ENCODE data around the gene PLP2. TPM values are rescaled to one million over a fixed set of nuclear protein-coding genes. Genes with fewer than 3 reads are reported as not detected.

PLP2 gene
- total RNA-seq: 41.1 and 44.0 TPM in 2 replicates

GRCh38 chrX:49171752-49172279, at the start of gene PLP2:
PLP2 (plus strand) TSS chrX:49171898; CDS start chrX:49172001, 103 bp downstream.

GRCh38 chrX:49162620-49163019, 9.1 kb upstream of the PLP2 start, which contains the start of gene MAGIX:
MAGIX (plus strand) TSS chrX:49162758; CDS start chrX:49162890, 132 bp downstream.

GRCh38 chrX:49186125-49187027, 14.7 kb downstream of the PLP2 start, which contains the start of gene PRICKLE3:
PRICKLE3 (minus strand) TSS chrX:49186373; CDS start chrX:49186297, 76 bp downstream.

GRCh38 chrX:49199906-49200771, 28.4 kb downstream of the PLP2 start, which contains the start of gene SYP:
SYP (minus strand) TSS chrX:49200193; CDS start chrX:49200186, 7 bp downstream.

Other genes with a start within 250 kb of the PLP2 start
- gene OTUD5, start 214.3 kb upstream of the PLP2 start, total RNA-seq: 33.8 and 40.0 TPM in 2 replicates
- 5.0 and 5.3 TPM in 2 replicates for gene KCND1, start 200.1 kb upstream of the PLP2 start, total RNA-seq
- gene GRIPAP1, start 169.6 kb upstream of the PLP2 start, total RNA-seq: 13.2 and 14.8 TPM in 2 replicates
- gene TFE3, start 128.5 kb upstream of the PLP2 start, total RNA-seq: 73.1 and 84.2 TPM in 2 replicates
- 2.0 and 2.5 TPM in 2 replicates for gene CCDC120, start 112.9 kb upstream of the PLP2 start, total RNA-seq
- 34.3 and 36.7 TPM in 2 replicates for gene PRAF2, start 97.9 kb upstream of the PLP2 start, total RNA-seq
- gene WDR45, start 92.0 kb upstream of the PLP2 start, total RNA-seq: 64.5 and 72.1 TPM in 2 replicates
- 16.2 and 17.3 TPM in 2 replicates for gene GPKOW, start 48.2 kb upstream of the PLP2 start, total RNA-seq
- 0.19 and 0.54 TPM in 2 replicates for gene MAGIX, start 9.1 kb upstream of the PLP2 start, total RNA-seq
- 11.3 and 17.2 TPM in 2 replicates for gene PRICKLE3, start 14.5 kb downstream of the PLP2 start, total RNA-seq
- gene SYP, start 28.3 kb downstream of the PLP2 start, total RNA-seq: 0.19 and 0.78 TPM in 2 replicates
- not detected in 2 replicates for gene CACNA1F, start 61.4 kb downstream of the PLP2 start, total RNA-seq
- 8.8 and 9.9 TPM in 2 replicates for gene CCDC22, start 63.6 kb downstream of the PLP2 start, total RNA-seq
- gene FOXP3, start 92.8 kb downstream of the PLP2 start, total RNA-seq: not detected in 2 replicates
- 4.5 and 7.2 TPM in 2 replicates for gene PPP1R3F, start 97.9 kb downstream of the PLP2 start, total RNA-seq
- not detected in 2 replicates for gene GAGE10, start 131.7 kb downstream of the PLP2 start, total RNA-seq
- not detected in 2 replicates for gene GAGE12J, start 150.1 kb downstream of the PLP2 start, total RNA-seq
- gene GAGE13, start 159.7 kb downstream of the PLP2 start, total RNA-seq: not detected in 2 replicates